Nucleus accumbens (tissue), 56 donors: ENCODE data around the gene ZNF536.
A peak's percentile ranks its signal among the peaks of the same experiment; 100 is the strongest.

Experiments
- DNase-seq, 56 donors: peaks; one replicate each; lab custom pipeline; 2025; lab: John Stamatoyannopoulos, UW

The ZNF536 gene

DNA sequence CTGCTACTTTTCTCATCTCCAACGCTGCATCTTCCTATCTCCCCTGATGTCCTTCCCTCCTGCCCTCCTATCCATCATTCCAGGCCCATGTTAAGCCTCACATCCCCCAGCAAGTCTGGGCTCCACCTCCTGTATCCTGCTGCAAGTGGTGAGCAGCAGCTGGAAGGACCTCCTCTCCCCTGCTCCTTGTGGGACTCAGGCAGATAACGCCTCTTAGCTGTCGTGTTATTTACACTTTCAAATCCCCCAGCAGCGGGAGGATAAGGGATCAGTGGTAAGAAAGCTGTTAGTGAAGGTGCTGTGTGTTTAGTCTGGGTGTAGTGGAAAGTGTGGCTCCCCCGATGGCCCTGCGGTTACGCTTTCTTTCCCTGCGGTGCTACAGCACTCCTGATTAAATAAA lies 211.9 kb downstream of the ZNF536 start:
- DNase-seq = no peak

DNA sequence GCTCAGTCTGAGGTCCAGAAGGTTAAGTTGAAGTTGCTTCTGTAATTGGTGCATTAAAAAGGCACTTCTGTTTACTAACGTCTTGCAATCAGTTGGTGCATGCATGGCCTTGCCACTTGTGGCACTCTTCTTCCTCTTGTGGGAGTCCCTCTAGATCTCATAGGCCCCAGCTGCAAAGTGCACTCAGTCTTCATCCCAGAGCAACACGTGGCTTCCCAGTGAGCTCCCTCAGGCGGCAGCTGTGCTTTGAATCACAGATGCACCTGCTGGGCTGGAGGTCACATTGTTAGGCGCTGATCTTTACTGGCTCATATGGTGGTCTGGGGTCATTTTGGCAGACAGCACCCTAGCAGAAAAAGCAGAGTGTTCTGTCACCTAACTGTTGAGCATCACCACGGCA lies 215.7 kb downstream of the ZNF536 start:
- DNase-seq = peak in 26 of 56 donors; percentile 4 to 61 (median 27)

DNA sequence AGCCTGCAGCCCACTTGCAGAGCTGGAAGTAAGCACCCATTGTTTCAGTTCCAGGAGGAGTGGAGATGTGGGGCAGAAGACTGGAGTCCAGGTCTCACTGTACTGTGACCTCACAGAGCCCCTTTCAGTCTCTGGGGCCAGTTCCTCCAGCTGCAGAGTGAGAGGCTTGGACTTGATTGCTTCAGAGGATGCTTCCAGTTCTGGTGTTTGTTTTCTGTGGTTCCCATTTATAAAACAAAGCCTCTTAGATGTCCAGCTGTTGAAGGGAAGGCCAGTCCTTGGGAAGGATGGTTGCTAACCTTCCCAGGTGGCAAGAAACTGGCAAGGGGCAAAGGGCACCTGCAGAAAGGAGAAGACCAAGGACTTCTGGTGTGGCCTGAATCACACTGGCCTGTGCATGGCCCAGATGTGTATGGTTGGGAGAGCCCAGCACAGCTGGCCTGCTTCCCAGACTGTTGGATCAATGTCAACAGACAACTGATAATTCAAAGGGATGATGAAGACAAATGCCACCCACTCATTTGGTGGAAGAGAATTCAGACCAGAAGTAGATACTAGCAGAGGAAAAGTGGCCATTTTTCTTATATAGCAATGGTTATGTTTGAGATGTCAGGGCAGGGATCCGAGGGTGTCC lies 218.5 kb downstream of the ZNF536 start:
- peak in 40 of 56 donors; percentile 11 to 77 (median 38) for DNase-seq

DNA sequence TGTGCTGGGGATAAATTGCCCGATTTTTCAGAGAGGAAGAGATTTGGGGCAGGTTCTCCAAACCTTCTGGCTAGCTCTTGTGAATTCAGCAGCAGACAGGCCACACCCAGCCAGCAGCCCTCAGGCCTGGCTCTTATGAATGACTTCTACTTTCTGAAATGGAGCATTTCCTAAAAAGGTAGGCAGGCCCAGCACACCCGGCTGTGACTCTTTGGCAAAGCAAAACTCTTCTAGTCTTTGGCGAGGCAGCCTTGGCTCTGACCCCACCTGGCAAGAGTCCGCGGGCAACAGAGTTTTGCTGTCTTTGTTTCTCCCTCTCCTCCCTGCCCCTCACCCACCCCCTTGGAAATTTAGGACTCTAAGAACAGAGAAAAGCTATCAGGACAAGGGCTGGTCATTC lies 221.2 kb downstream of the ZNF536 start:
- peak in 18 of 56 donors; percentile 6 to 63 (median 19) for DNase-seq

DNA sequence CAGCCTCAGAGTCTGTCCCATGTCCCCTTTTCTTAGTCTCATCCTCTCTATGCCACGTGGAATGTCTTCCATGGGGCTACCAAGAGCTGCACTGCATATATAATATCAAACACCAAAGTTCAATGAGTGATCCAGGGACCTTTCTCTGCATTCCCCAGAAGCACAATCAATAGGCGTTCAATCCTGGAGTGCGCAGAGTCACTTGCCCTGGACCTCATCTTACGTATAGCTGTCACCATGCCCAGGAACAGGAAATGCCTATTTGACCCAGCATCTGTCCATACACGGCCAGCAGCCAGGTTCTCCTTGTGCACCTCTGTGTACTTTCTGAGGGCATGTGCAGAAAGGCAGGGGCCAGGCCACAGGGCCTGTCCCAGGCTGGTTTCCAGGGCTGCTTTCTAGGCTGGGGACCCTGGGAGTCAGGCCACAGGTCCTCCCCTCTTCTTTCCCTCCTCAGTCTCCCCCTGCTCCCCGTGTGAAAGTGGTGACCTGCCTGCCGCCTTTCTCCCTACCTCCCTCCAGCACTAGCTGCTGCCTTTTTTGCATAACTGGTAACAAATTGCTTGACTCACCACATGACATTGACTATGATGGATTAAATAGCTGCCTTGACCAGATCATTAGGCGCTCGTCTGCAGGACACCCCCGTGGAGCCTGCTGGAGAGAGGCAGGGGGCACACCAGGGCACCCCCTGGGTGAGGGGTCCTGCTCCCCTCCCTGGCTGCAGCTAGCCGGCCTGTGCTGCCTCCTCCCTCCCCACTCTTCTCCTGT lies 222.0 kb downstream of the ZNF536 start:
- no peak for DNase-seq

DNA sequence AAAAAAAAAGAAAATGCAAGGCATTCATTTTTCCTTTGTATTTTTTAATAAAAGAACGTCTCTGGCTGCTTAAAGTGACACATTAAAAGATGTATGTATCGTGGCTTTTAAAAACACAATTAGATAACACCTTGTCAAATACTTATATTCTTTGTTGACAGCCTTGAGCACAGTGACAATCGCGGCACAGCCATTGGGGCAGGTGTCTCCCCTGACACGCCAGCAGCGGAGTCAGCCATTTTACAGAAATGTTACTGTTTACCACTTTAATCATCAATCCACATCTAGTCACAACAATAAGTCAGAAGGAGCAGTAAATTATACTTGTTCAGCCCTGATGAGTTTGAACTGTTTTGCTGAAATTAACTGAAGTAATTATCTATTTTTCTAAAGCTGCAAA lies 224.1 kb downstream of the ZNF536 start:
- DNase-seq = no peak

DNA sequence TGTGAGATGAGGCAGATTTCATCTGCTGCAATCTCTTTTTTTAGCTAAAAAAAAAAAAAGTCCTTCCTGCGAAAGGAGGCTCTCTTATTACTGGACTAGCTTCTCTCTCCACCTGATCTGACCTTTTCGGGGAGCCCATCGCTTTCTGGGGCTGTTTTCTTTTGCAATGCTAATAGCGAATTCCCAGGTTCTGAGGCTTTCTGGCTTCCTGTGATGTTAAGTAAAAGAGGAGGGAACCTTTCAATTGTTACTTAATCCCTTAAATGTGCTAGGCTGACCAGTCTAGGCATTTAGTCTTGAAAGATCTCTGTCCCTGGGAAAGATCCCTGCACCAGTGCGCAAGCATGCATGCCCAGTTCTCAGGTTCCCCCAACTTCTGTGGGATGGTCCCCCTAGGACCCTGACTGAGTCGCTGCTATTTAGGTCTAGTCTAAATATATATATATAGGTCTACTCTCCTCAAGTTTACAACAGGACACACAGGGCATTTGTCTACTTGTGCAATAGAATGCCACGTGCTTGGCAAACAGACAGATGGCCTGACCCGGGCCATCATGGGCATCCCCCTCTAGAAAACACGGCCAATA lies 224.7 kb downstream of the ZNF536 start:
- no peak for DNase-seq

DNA sequence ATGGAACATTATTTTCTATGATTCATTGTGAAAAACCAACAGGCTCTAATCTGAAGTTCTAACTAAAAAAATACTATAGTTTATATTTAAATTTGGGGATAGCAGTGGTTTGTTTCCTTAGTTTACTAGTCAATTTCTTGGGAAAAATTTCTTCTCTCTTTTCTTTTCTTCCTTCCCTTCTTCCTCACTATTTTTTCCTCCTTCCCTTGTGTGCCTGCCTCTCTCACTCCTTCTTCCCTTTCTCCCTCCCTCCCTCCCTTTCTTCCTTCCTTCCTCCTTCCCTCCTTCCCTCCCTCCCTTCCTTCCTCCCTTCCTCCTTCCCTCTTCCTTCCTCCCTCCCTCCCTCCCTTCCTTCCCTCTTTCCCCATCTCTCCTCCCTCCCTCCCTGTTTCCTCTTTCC lies 226.5 kb downstream of the ZNF536 start:
- DNase-seq = no peak

DNA sequence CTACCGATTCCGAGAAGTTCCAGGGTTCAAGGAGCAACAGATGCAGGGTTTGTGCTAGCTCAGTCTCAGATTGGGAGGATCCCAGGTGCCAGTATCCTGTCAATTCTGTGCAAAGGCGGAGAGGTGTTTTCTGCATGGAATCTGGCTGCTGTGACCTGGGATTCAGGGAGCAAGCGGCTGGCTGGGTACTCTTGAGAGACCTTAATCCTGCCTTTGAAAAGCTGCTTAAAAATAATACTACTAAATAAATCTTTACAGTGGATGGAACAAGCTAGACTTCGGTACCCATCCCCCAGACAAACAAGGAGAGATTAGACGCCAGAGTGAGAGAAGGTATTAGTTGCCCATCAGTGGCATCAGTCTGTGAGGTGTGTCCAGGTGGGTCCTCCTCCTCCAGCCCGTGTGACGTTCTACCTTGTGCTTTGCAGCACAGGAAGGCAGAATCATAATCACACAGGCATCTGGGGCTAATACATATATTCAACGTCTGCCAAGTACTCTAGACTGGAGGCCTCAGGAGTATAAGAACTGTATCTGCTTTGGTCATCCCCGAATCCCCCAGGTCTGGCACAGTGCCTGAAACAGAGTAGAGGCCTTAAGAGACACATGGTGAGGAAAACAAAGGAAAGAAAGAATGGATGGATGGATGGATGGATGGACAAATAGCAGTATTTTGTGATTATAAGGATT lies 230.6 kb downstream of the ZNF536 start:
- no peak for DNase-seq

DNA sequence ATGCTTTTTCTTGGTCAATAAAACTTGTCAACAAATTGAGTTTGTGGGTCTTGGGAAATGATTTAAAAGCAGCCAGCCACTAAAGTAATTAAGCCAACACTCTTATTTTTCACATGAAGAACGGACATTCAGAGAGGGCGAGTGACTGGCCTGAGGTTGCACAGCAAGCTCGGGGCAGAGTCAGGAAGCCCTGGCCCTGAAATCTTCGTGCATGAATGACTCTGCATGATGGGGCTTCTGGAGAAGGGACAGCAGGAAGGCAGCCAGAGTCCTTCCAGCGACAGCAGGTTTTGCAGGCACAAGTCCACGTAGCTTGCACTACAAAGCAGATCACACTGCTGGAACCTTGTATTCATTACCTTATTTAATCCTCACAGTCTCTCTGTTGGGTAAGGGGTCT lies 232.5 kb downstream of the ZNF536 start:
- DNase-seq = no peak

DNA sequence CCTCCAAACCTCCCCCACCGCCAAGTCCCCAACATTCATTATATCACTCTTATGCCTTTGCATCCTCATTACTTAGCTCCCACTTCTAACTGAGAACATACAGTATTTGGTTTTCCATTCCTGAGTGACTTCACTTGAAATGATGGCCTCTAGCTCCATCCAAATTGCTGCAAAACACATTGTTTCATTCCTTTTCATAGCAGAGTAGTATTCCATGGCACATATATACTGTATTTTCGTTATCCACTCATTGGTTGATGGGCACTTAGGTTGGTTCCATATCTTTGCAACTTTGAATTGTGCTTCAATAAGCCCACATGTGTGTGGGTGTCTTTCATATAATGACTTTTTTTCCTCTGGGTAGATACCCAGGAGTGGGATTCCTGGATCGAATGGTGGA lies 233.1 kb downstream of the ZNF536 start:
- DNase-seq = no peak

DNA sequence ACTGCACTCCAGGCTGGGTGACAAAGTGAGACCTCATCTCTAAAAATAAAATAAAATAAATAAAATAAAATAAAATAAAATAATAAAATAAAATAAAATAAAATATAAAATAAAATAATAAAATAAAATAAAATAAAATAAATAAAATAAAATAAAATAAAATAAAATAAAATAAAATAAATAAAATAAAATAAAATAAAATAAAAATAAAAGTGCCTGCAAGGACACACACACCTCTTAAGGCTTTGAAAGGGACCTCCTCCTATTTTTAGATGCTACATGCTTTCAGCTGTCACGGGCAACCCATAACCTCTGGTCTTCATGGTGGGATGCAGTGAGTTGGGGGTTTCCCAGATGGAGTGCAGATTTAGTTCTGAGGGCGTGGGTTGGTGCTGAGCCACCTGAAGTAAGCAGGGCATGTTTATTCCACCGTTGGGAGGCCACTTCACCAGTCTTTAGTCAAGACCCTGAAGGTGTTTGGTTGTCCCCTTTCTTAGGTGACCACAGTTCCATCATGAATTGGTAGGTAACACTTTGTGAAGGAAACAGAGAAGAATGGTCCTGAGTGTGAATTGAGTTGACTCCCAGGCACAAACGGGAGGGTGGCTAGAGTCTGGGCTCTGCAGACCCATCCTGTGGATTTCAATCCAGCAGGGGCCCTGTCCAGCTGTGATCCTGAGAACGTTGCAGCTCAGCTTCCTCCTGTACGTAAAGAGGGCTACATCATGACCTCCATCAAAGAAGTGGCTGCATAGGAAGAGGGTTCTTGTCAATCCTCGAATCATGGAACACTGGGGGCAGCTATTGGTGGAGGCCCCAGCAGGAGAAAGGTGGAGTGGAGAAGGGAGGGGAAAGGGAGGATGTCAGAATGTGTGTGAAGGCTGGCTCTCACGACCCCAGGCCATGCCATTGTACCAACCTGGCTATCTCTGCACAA lies 234.2 kb downstream of the ZNF536 start:
- no peak for DNase-seq
